HL-60 (cell line): ENCODE data around the gene FARSA.

ENCODE experiments used
- CTCF ChIP-seq: IDR thresholded peaks from one replicate; pipeline ENCODE4 v1.5.1; 2011; ENCODE audit warnings: low read length, control low read depth, inconsistent platforms; ENCODE audit not compliant: insufficient read depth
- GABPA ChIP-seq: IDR thresholded peaks from 2 replicates; pipeline ENCODE4 v1.6.1; 2012; ENCODE audit warnings: low read depth
- POLR2AphosphoS5 ChIP-seq: IDR thresholded peaks from 2 replicates; pipeline ENCODE4 v1.6.1; 2012; ENCODE audit warnings: low read depth
- REST ChIP-seq: IDR thresholded peaks from 2 replicates; pipeline ENCODE4 v1.6.1; 2012; ENCODE audit warnings: low read depth; ENCODE audit not compliant: insufficient replicate concordance
- SPI1 ChIP-seq: IDR thresholded peaks from 2 replicates; pipeline ENCODE4 v1.6.1; 2012; ENCODE audit warnings: low read depth, mild to moderate bottlenecking, borderline replicate concordance

- TF ChIP-seq CTCF (no peak), POLR2AphosphoS5 (no peak), GABPA (no peak), REST (no peak), SPI1 (no peak)
Observed at GRCh38 chr19:12948612-12949362, 15.3 kb upstream of the FARSA start.
